Activated B cell treated with CpG ODN at 0.5 μM for 24 hours (primary cell): ENCODE results near the gene CXCR3. TPM values are rescaled to one million over a fixed set of nuclear protein-coding genes. Genes with fewer than 3 reads are reported as not detected.
A peak's percentile ranks its signal among the peaks of the same experiment; 100 is the strongest.

ENCODE experiments used
- ATAC-seq: fragments of 200-7000 bp; cut with Tn5 transposase; one replicate; pipeline ENCODE4 v1.10.0; 2021; ENCODE audit warnings: low read depth, mild to moderate bottlenecking, moderate library complexity
- CTCF ChIA-PET: fragments of 350-600 bp; sonication (Branson Sonifier 250); formaldehyde crosslinking; loops from one replicate; lab custom pipeline; 2021; ENCODE audit warnings: antibody characterized with exemption; lab: Charles Lee
- POLR2A ChIA-PET: fragments of 350-600 bp; sonication (Branson Sonifier 250); formaldehyde crosslinking; loops from one replicate; lab custom pipeline; 2021; ENCODE audit warnings: antibody characterized with exemption; lab: Charles Lee
- DNase-seq: peaks from one replicate; pipeline ENCODE4 v3.0.0; 2022
- H3K27ac Mint-ChIP-seq: one replicate; pipeline ENCODE4 v1.8.0; 2020; ENCODE audit warnings: mixed read lengths
- H3K27me3 Mint-ChIP-seq: one replicate; pipeline ENCODE4 v1.8.0; 2021; ENCODE audit warnings: mixed read lengths
- H3K36me3 Mint-ChIP-seq: one replicate; pipeline ENCODE4 v1.8.0; 2021; ENCODE audit warnings: low read depth, mixed read lengths
- H3K4me1 Mint-ChIP-seq: one replicate; pipeline ENCODE4 v1.8.0; 2021; ENCODE audit warnings: mixed read lengths
- H3K4me3 Mint-ChIP-seq: one replicate; pipeline ENCODE4 v1.8.0; 2020; ENCODE audit warnings: mild to moderate bottlenecking, mixed read lengths
- H3K9me3 Mint-ChIP-seq: one replicate; pipeline ENCODE4 v1.8.0; 2020; ENCODE audit warnings: mixed read lengths
- intact Hi-C: fragments of 100-400 bp; cut with micrococcal nuclease; formaldehyde crosslinking; loops from one replicate; pipeline ENCODE4 v1.15.1; 2024
- total RNA-seq: library from RNA; stranded (reverse); gene quantifications from 2 replicates; pipeline ENCODE4 v1.2.3, GENCODE V29; 2022
- TF ChIP-seq, protein P1 (sequence below): fragments of 200-600 bp; IDR thresholded peaks from one replicate; pipeline ENCODE4 v1.8.0; 2022; ENCODE audit warnings: antibody characterized with exemption, mild to moderate bottlenecking

CXCR3 gene
- total RNA-seq, 1 donor from 2014 or later, result 5.4 TPM

DNA sequence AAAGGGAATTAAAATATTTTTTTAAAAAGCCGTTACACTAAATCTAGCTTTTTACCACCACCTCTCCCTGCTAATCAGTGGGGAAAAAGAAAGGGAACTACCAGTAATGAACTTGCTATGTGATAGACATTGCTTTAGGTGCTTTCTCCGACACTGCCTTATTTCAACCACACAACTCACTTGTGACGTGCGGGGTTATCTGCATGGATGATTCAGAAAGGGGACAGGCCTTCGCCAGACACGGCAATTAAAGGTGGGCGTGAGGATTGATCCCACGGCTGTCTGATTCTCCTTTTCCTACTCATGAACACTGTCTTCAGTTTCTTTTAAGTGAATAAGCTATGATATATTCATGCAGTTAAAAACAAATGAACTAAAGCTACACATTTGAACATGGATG, 882 bp upstream of the CXCR3 start:
- H3K36me3 Mint-ChIP-seq, result peaks cover 9% of the 10 kb centered on the region
- H3K9me3 Mint-ChIP-seq, result no peaks in the 10 kb centered on the region
- ChIA-PET CTCF (interaction anchor here (1.4 to 1.6 kb wide), 2 partner anchors 10 to 33 kb away, joined by 5 read pairs; no protein-coding TSS in a partner anchor), POLR2A (interaction anchor here (0.6 to 3.5 kb wide), 5 partner anchors 11 to 514 kb away, joined by 4 to 20 read pairs (median 5); partner anchors contain the start of gene OGT)
- ATAC-seq (peak; percentile 43), DNase-seq (no peak)
- TF ChIP-seq, protein P1, sequence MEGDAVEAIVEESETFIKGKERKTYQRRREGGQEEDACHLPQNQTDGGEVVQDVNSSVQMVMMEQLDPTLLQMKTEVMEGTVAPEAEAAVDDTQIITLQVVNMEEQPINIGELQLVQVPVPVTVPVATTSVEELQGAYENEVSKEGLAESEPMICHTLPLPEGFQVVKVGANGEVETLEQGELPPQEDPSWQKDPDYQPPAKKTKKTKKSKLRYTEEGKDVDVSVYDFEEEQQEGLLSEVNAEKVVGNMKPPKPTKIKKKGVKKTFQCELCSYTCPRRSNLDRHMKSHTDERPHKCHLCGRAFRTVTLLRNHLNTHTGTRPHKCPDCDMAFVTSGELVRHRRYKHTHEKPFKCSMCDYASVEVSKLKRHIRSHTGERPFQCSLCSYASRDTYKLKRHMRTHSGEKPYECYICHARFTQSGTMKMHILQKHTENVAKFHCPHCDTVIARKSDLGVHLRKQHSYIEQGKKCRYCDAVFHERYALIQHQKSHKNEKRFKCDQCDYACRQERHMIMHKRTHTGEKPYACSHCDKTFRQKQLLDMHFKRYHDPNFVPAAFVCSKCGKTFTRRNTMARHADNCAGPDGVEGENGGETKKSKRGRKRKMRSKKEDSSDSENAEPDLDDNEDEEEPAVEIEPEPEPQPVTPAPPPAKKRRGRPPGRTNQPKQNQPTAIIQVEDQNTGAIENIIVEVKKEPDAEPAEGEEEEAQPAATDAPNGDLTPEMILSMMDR, result no peak
- H3K27ac Mint-ChIP-seq, result peak overlapping the region; percentile 84
- peaks cover 70% of the 10 kb centered on the region for H3K4me1 Mint-ChIP-seq
- H3K27me3 Mint-ChIP-seq, result no peaks in the 10 kb centered on the region
- H3K4me3 Mint-ChIP-seq, result peak overlapping the region; percentile 64
- intact Hi-C loops, result loop anchor here (1.0 to 2.0 kb wide), 3 partner anchors 10 to 32 kb away; no protein-coding TSS in a partner anchor

DNA sequence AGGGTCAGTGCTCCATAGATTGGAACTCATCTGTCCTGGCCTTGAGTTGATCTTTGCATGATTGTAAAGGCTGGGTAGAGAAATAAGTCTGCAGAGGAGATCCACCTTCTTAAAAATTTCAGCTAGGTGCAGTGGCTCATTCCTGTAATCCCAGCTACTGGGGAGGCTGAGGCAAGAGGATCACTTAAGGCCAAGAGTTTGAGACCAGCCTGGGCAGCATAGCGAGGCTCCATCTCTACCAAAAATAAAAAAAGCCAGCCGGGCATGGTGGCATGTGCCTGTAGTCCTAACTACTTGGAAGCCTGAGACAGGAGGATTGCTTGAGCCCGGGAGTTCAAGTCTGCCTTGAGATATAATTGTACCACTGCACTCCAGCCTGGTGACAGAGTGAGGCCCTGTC, 476 bp upstream of the CXCR3 start:
- DNase-seq (no peak), ATAC-seq (no peak)
- TF ChIP-seq, protein P1, result no peak
- peak overlapping the region; percentile 64 for H3K4me3 Mint-ChIP-seq
- intact Hi-C loops, result loop anchor here (1.0 to 2.0 kb wide), 3 partner anchors 11 to 32 kb away; no protein-coding TSS in a partner anchor
- peak overlapping the region; percentile 84 for H3K27ac Mint-ChIP-seq
- no peaks in the 10 kb centered on the region for H3K9me3 Mint-ChIP-seq
- ChIA-PET CTCF (interaction anchor here (1.4 to 1.6 kb wide), 2 partner anchors 10 to 34 kb away, joined by 5 read pairs; no protein-coding TSS in a partner anchor), POLR2A (interaction anchor here (0.6 to 3.5 kb wide), 5 partner anchors 11 to 513 kb away, joined by 4 to 20 read pairs (median 5); partner anchors contain the start of gene OGT)
- no peaks in the 10 kb centered on the region for H3K27me3 Mint-ChIP-seq
- H3K36me3 Mint-ChIP-seq, result peaks cover 10% of the 10 kb centered on the region
- peaks cover 67% of the 10 kb centered on the region for H3K4me1 Mint-ChIP-seq

DNA sequence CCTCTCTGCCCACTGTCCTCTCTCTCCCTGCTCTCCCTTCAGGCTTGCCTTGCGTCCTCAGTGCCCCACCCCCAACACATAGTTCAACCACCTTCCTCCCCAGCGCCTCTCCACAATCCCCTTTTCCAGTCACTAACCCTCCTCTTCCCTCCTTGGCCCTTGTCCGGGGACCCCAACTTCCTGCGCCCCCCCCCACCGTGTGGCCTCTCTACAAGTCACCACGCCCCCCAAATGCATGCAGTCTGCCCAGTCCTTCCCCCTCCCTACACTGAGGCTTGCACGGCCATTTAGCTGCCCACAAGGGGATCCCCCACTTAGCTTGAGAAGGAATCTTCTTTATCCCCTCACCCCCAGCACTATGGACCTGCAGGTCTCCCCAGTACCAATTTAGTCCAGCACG, 569 bp downstream of the CXCR3 start:
- Mint-ChIP-seq H3K27me3 (no peaks in the 10 kb centered on the region), H3K9me3 (no peaks in the 10 kb centered on the region), H3K36me3 (peaks cover 20% of the 10 kb centered on the region), H3K27ac (peak overlapping the region; percentile 84), H3K4me1 (peaks cover 57% of the 10 kb centered on the region), H3K4me3 (peak overlapping the region; percentile 64)
- POLR2A ChIA-PET, result interaction anchor here (0.7 to 1.5 kb wide), 3 partner anchors 9 to 33 kb away, joined by 3 to 7 read pairs (median 4); no protein-coding TSS in a partner anchor
- TF ChIP-seq, protein P1, result no peak
- CTCF ChIA-PET, result interaction anchor here (1.4 kb wide), 1 partner anchor 35 kb away, joined by 5 read pairs; no protein-coding TSS in a partner anchor
- ATAC-seq (no peak), DNase-seq (no peak)
- intact Hi-C loops, result loop anchor here (2.0 kb wide), 2 partner anchors 19 to 33 kb away; no protein-coding TSS in a partner anchor

DNA sequence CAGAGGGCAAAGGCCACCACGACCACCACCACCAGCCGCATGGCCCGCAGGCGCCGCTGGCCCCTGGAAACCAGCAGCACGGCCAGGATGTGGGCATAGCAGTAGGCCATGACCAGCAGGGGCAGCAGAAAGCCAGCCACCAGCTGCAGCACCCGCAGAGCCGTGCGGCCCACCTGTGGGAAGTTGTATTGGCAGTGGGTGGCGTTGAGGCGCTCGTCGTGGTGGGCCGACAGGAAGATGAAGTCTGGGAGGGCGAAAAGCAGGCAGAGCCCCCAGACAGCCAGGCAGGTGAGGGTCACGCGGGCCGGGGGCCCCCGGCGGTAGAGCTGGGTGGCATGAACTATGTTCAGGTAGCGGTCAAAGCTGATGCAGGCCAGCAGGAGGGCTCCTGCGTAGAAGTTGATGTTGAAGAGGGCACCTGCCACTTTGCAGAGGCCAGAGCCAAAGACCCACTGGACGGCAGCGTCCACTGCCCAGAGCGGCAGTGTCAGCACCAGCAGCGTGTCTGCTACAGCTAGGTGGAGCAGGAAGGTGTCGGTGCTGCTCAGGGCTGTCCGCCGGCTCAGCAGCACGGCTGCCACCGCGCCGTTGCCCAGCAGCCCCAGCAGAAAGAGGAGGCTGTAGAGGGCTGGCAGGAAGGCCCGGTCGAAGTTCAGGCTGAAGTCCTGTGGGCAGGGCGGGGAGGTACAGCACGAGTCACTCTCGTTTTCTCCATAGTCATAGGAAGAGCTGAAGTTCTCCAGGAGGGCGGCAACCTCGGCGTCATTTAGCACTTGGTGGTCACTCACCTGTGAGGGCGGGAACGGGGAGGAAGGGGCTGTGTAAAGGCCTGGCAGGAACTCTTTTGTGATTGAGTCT, 1.4 kb downstream of the CXCR3 start:
- ATAC-seq, result no peak

More for the DNA sequence above, 1.4 kb downstream of the CXCR3 start:
- no peaks in the 10 kb centered on the region for H3K9me3 Mint-ChIP-seq
- ChIA-PET CTCF (no interaction called here), POLR2A (interaction anchor here (1.1 kb wide), 1 partner anchor 13 kb away, joined by 3 read pairs; no protein-coding TSS in a partner anchor)
- H3K4me3 Mint-ChIP-seq, result peak overlapping the region; percentile 64
- H3K4me1 Mint-ChIP-seq, result peaks cover 49% of the 10 kb centered on the region
- DNase-seq, result no peak
- peaks cover 26% of the 10 kb centered on the region for H3K36me3 Mint-ChIP-seq
- H3K27ac Mint-ChIP-seq, result no peak overlapping the region
- H3K27me3 Mint-ChIP-seq, result no peaks in the 10 kb centered on the region
- intact Hi-C loops, result no loop called here
- TF ChIP-seq, protein P1, result no peak
